ENCODE measurements around the gene APOBEC4. TPM values are rescaled to one million over a fixed set of nuclear protein-coding genes. Genes with fewer than 3 reads are reported as not detected.
A peak's percentile ranks its signal among the peaks of the same experiment; 100 is the strongest.

Gene APOBEC4
- not detected for total RNA-seq
- polyA plus RNA-seq = not detected
- long read RNA-seq, donor 1, partial matches to known transcripts = 0 of 1 reads
- long read RNA-seq, donor 1, other reads (novel, unspliced or antisense) = 0 of 1 reads
- long read RNA-seq, donor 2 = 0 reads
- long read RNA-seq, donor 3 = 0 reads
- long read RNA-seq, donor 4 = 0 reads
- long read RNA-seq, donor 5 = 0 reads
- long read RNA-seq, donor 6 = 0 reads
- long read RNA-seq, donor 7 = 0 reads
- long read RNA-seq, donor 8 = 0 reads
- long read RNA-seq, donor 9 = 0 reads
- long read RNA-seq, donor 10 = 0 reads

GRCh38 chr1:183652547-183653461, at the start of gene APOBEC4:
TSS of gene APOBEC4 (minus strand) at chr1:183653316. CDS start at chr1:183648781, 4,535 bp downstream.
- no peaks in the 10 kb centered on the region for H3K27me3 ChIP-seq
- H3K27ac ChIP-seq = peak within 1 kb of the TSS in 2 of 5 donors; percentile 27 to 43
- intact Hi-C loops (cut with DNase I; ENCODE audit: low total_unique reads) = loop anchor here (5.0 kb wide), 1 partner anchor 264 kb away; no protein-coding TSS in a partner anchor
- no peak for TF ChIP-seq POLR2A (IDR thresholded peaks at IDR 0.05)
- no peak for TF ChIP-seq CTCF (IDR thresholded peaks at IDR 0.05)
- TF ChIP-seq POLR2AphosphoS5 (IDR thresholded peaks at IDR 0.05) = no peak
- no peak for TF ChIP-seq EP300 (IDR thresholded peaks at IDR 0.05)
- no peaks in the 10 kb centered on the region for H3K36me3 ChIP-seq
- DNase-seq = peak in 1 of 2 donors; percentile 90
- H3K4me1 ChIP-seq = peaks cover 8 to 44% (median 21%) of the 10 kb centered on the region in 4 donors
- WGBS, 5 donors = 30 to 47% (median 41%) methylated on average over 5 of the region's 5 CpGs
- no peak within 1 kb of the TSS for H3K4me3 ChIP-seq
- no peaks in the 10 kb centered on the region for H3K9me3 ChIP-seq

GRCh38 chr1:183702813-183703198, 49.7 kb upstream of the APOBEC4 start:
- intact Hi-C loops (cut with DNase I; ENCODE audit: low total_unique reads) = no loop called here
- no peak for DNase-seq
- no peak for TF ChIP-seq CTCF (IDR thresholded peaks at IDR 0.05)
- no peak overlapping the region for H3K27ac ChIP-seq
- no peaks in the 10 kb centered on the region for H3K4me1 ChIP-seq
- H3K9me3 ChIP-seq = no peaks in the 10 kb centered on the region
- H3K27me3 ChIP-seq = no peaks in the 10 kb centered on the region
- 95 to 98% (median 96%) methylated on average over 9 of the region's 9 CpGs for WGBS, 5 donors
- no peak overlapping the region for H3K4me3 ChIP-seq
- H3K36me3 ChIP-seq = no peaks in the 10 kb centered on the region

- WGBS, 5 donors = 84 to 91% (median 90%) methylated on average over 7 of the region's 7 CpGs
- Histone ChIP-seq H3K36me3 (no peaks in the 10 kb centered on the region), H3K4me1 (no peaks in the 10 kb centered on the region), H3K9me3 (no peaks in the 10 kb centered on the region), H3K27ac (no peak overlapping the region), H3K4me3 (no peak overlapping the region), H3K27me3 (no peaks in the 10 kb centered on the region)
- no peak for TF ChIP-seq POLR2AphosphoS5 (IDR thresholded peaks at IDR 0.05)
- intact Hi-C loops (cut with DNase I; ENCODE audit: low total_unique reads) = no loop called here
- no peak for DNase-seq
These were observed 49.1 kb upstream of the APOBEC4 start for GRCh38 chr1:183702087-183702812.

GRCh38 chr1:183699616-183700160, 46.6 kb upstream of the APOBEC4 start:
- 30 to 49% (median 35%) methylated on average over 4 of the region's 4 CpGs for whole genome bisulfite sequencing, 5 donors
- peak in 1 of 2 donors; percentile 30 for DNase-seq
- Histone ChIP-seq H3K4me1 (peaks cover 0 to 3% (median 0%) of the 10 kb centered on the region in 4 donors), H3K27me3 (no peaks in the 10 kb centered on the region), H3K27ac (no peak overlapping the region), H3K9me3 (no peaks in the 10 kb centered on the region), H3K36me3 (no peaks in the 10 kb centered on the region), H3K4me3 (no peak overlapping the region)
- intact Hi-C loops (cut with DNase I; ENCODE audit: low total_unique reads) = no loop called here
- TF ChIP-seq POLR2AphosphoS5 (IDR thresholded peaks at IDR 0.05) (no peak), EP300 (IDR thresholded peaks at IDR 0.05) (no peak), POLR2A (IDR thresholded peaks at IDR 0.05) (no peak), CTCF (IDR thresholded peaks at IDR 0.05) (no peak)

Measured in stomach (tissue), 19 donors.